Hepatocyte (in vitro differentiated cells): ENCODE results near the gene RNF115. TPM values are rescaled to one million over a fixed set of nuclear protein-coding genes. Genes with fewer than 3 reads are reported as not detected.
A peak's percentile ranks its signal among the peaks of the same experiment; 100 is the strongest.
"Not testable (repeated sequence)": the region's sequence is repeated elsewhere in the genome, so short reads cannot be mapped to it uniquely, and the experiment has no call there.

Source experiments
- DNase-seq: peaks from one replicate; pipeline ENCODE4 v3.0.0-alpha.2; 2016; ENCODE audit warnings: low spot score
- H2AFZ ChIP-seq: fragments of 200-600 bp; sonication (generic); 2 replicates; pipeline ENCODE4 v1.6.0; 2016; ENCODE audit warnings: antibody characterized with exemption, mild to moderate bottlenecking
- H3K27ac ChIP-seq: fragments of 200-600 bp; sonication (generic); 2 replicates; pipeline ENCODE4 v1.5.1; 2016; ENCODE audit warnings: mild to moderate bottlenecking
- H3K27me3 ChIP-seq: fragments of 200-600 bp; sonication (generic); 2 replicates; pipeline ENCODE4 v1.6.1; 2016
- H3K36me3 ChIP-seq: fragments of 200-600 bp; sonication (generic); replicated peaks from 2 replicates; pipeline ENCODE4 v1.5.1; 2016; ENCODE audit warnings: low read depth; ENCODE audit not compliant: insufficient read depth
- H3K4me1 ChIP-seq: fragments of 200-600 bp; sonication (generic); 2 replicates; pipeline ENCODE4 v1.5.1; 2016; ENCODE audit warnings: mild to moderate bottlenecking, moderate library complexity; ENCODE audit not compliant: insufficient read depth
- H3K4me2 ChIP-seq: fragments of 200-600 bp; sonication (generic); 2 replicates; pipeline ENCODE4 v1.6.0; 2016
- H3K4me3 ChIP-seq: fragments of 200-600 bp; sonication (generic); 2 replicates; pipeline ENCODE4 v1.5.1; 2016; ENCODE audit warnings: mild to moderate bottlenecking
- H3K79me2 ChIP-seq: fragments of 200-600 bp; sonication (generic); 2 replicates; pipeline ENCODE4 v1.6.0; 2017; ENCODE audit warnings: mild to moderate bottlenecking
- H3K9me2 ChIP-seq: fragments of 200-600 bp; sonication (generic); replicated peaks from 2 replicates; pipeline ENCODE4 v1.6.0; 2017; ENCODE audit warnings: mild to moderate bottlenecking; ENCODE audit not compliant: insufficient read depth
- H3K9me3 ChIP-seq: fragments of 200-600 bp; sonication (generic); 2 replicates; pipeline ENCODE4 v1.5.1; 2016; ENCODE audit warnings: low read depth, mild to moderate bottlenecking
- H4K20me1 ChIP-seq: fragments of 200-600 bp; sonication (generic); 2 replicates; pipeline ENCODE4 v1.6.0; 2016; ENCODE audit warnings: mild to moderate bottlenecking; ENCODE audit not compliant: insufficient read depth, poor library complexity, severe bottlenecking
- CTCF ChIP-seq: fragments of 200-600 bp; sonication (generic); IDR thresholded peaks from 2 replicates; pipeline ENCODE4 v1.5.1; 2016; ENCODE audit warnings: antibody characterized with exemption, mild to moderate bottlenecking; ENCODE audit not compliant: poor library complexity
- EZH2 ChIP-seq: fragments of 200-600 bp; sonication (generic); IDR thresholded peaks from 2 replicates; pipeline ENCODE4 v1.6.1; 2016; ENCODE audit warnings: antibody characterized with exemption, mild to moderate bottlenecking, borderline replicate concordance
- EZH2phosphoT487 ChIP-seq: fragments of 200-600 bp; sonication (generic); IDR thresholded peaks from one replicate; pipeline ENCODE4 v1.6.1; 2018; ENCODE audit warnings: antibody characterized with exemption, mild to moderate bottlenecking, low read depth, moderate library complexity; ENCODE audit not compliant: unreplicated experiment, severe bottlenecking
- WGBS: methylation state at CpG from one replicate; pipeline ENCODE4 v1.1.6; 2016; ENCODE audit warnings: low lambda C conversion rate; ENCODE audit errors: missing lambda C conversion rate; 5-methylcytosine and 5-hydroxymethylcytosine counted together
- polyA plus RNA-seq: library from polyadenylated mRNA; unstranded; fragments of >200 nt; fragmentation: Nextera tagmentation; extraction: Ambion mirVana; gene quantifications from 2 replicates; pipeline ENCODE4 v1.2.1, GENCODE V29; 2016
- total RNA-seq: library from RNA; depleted of rRNA; stranded (reverse); fragments of >200 nt; gene quantifications from 2 replicates; pipeline ENCODE4 v1.2.3, GENCODE V29; 2014

RNF115 gene
- total and polyA plus RNA-seq, 2 experiments from 2014 or later: 8.6 to 13.7 TPM

GRCh38 chr1:145826030-145826429 lies 2.1 kb upstream of the RNF115 start:
- WGBS: 94% methylated on average over 2 of the region's 2 CpGs

GRCh38 chr1:145824499-145824842 lies 576 bp upstream of the RNF115 start:
- Histone ChIP-seq H3K4me3 (peak overlapping the region; percentile 90), H3K79me2 (peaks cover 42% of the 10 kb centered on the region), H3K36me3 (peaks cover 4% of the 10 kb centered on the region), H3K9me2 (no peaks in the 10 kb centered on the region), H2AFZ (peak overlapping the region; percentile 93), H3K27me3 (no peaks in the 10 kb centered on the region), H4K20me1 (no peaks in the 10 kb centered on the region), H3K27ac (peak overlapping the region; percentile 97), H3K4me1 (peaks cover 9% of the 10 kb centered on the region), H3K9me3 (no peaks in the 10 kb centered on the region), H3K4me2 (peak overlapping the region; percentile 73)
- TF ChIP-seq EZH2 (no peak), EZH2phosphoT487 (no peak), CTCF (no peak)
- 4% methylated on average over 7 of the region's 7 CpGs for WGBS
- no peak for DNase-seq

More at GRCh38 chr1:145826030-145826429, 2.1 kb upstream of the RNF115 start:
- H3K9me3 ChIP-seq: no peaks in the 10 kb centered on the region
- H3K27me3 ChIP-seq: no peaks in the 10 kb centered on the region
- no peak overlapping the region for H2AFZ ChIP-seq
- H3K4me2 ChIP-seq: peak overlapping the region; percentile 73
- no peak for TF ChIP-seq EZH2phosphoT487
- TF ChIP-seq EZH2: no peak
- TF ChIP-seq CTCF: no peak
- H3K79me2 ChIP-seq: peaks cover 32% of the 10 kb centered on the region
- no peak overlapping the region for H3K27ac ChIP-seq
- H3K36me3 ChIP-seq: peaks cover 4% of the 10 kb centered on the region
- no peaks in the 10 kb centered on the region for H3K9me2 ChIP-seq
- H3K4me1 ChIP-seq: peaks cover 9% of the 10 kb centered on the region
- H3K4me3 ChIP-seq: no peak overlapping the region
- no peaks in the 10 kb centered on the region for H4K20me1 ChIP-seq
- DNase-seq: no peak

- Histone ChIP-seq H3K79me2 (peaks cover 48% of the 10 kb centered on the region), H3K4me2 (peak overlapping the region; percentile 73)
- not testable (repeated sequence) for H3K4me1 ChIP-seq, H3K36me3 ChIP-seq, H3K9me2 ChIP-seq, H3K4me3 ChIP-seq, H4K20me1 ChIP-seq, H3K9me3 ChIP-seq, H3K27ac ChIP-seq, DNase-seq, H2AFZ ChIP-seq, H3K27me3 ChIP-seq
- no CpG with 5 or more reads among the region's 16 CpGs for WGBS
Measured at GRCh38 chr1:145822779-145823331, 1.0 kb downstream of the RNF115 start.

GRCh38 chr1:145818095-145818494 lies 5.8 kb downstream of the RNF115 start:
- not testable (repeated sequence) for H3K27ac ChIP-seq, H3K4me3 ChIP-seq, H3K4me2 ChIP-seq, DNase-seq, H3K9me2 ChIP-seq, H3K9me3 ChIP-seq, H3K36me3 ChIP-seq, H4K20me1 ChIP-seq, H3K4me1 ChIP-seq, H2AFZ ChIP-seq, H3K27me3 ChIP-seq
- peaks cover 23% of the 10 kb centered on the region for H3K79me2 ChIP-seq
- WGBS: 79% methylated on average over 4 of the region's 6 CpGs

GRCh38 chr1:145812977-145813810 lies 10.7 kb downstream of the RNF115 start:
- Histone ChIP-seq H3K4me2 (peak overlapping the region; percentile 44), H3K79me2 (peaks cover 21% of the 10 kb centered on the region), H3K27ac (peak overlapping the region; percentile 23)
- H3K9me3 ChIP-seq, H3K4me1 ChIP-seq, H4K20me1 ChIP-seq, H3K9me2 ChIP-seq, H3K36me3 ChIP-seq, H3K4me3 ChIP-seq, H2AFZ ChIP-seq, H3K27me3 ChIP-seq, DNase-seq: not testable (repeated sequence)
- 47% methylated on average over 6 of the region's 6 CpGs for WGBS
